ENCODE data around the gene FBXW9. TPM values are rescaled to one million over a fixed set of nuclear protein-coding genes. Genes with fewer than 3 reads are reported as not detected.

FBXW9 gene
- total and polyA plus RNA-seq, 2 experiments from 2014 or later, result 9.1 to 10.9 TPM

DNA sequence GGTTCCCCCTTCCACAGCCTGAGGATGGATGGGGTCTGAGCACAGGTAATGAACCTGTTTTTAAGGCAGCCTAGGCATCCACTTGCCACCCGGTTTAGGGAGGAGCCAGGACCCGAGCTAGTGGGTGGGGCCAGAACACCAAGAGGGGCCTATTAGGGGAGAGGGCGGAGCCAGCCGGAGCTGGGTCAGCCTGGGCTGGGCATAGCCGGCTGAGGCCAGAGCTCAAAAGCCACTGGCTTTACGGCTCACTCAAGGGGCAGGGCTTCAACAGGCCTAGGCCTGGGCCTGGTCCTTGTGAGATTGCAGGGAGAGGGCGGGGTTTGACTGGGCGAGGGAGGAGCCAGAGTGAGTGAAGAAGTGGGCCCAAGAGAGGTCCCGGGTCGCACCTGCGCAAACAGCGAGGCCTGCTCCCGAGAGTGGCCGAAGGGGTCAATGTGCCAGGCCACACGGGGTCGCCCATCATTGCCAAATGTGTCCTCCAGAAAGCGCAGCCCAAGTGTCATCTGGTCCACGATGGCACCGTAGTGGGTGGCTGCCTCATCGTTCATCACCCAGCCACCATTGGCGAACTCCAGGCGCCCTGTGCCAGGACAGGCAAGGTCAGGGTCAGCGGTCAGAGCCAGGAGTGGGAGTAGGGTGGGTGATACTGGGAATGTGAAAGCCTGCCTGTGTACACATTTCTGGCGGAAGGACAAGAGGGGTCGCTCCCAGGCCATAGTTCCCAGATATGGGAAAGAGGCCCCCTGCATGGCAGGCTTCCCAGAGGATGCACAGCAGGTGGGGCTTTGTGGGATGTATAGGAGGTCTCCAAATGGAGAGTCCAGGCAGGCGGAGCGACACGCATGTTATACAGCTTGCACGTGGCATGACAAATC lies 31.8 kb downstream of the FBXW9 start:
- TF ChIP-seq EZH2 (IDR thresholded peaks at IDR 0.05; ENCODE audit: borderline replicate concordance) (no peak), EZH2phosphoT487 (IDR thresholded peaks at IDR 0.05; ENCODE audit: low read depth, severe bottlenecking, unreplicated experiment) (no peak)
- TF ChIP-seq, protein P1, sequence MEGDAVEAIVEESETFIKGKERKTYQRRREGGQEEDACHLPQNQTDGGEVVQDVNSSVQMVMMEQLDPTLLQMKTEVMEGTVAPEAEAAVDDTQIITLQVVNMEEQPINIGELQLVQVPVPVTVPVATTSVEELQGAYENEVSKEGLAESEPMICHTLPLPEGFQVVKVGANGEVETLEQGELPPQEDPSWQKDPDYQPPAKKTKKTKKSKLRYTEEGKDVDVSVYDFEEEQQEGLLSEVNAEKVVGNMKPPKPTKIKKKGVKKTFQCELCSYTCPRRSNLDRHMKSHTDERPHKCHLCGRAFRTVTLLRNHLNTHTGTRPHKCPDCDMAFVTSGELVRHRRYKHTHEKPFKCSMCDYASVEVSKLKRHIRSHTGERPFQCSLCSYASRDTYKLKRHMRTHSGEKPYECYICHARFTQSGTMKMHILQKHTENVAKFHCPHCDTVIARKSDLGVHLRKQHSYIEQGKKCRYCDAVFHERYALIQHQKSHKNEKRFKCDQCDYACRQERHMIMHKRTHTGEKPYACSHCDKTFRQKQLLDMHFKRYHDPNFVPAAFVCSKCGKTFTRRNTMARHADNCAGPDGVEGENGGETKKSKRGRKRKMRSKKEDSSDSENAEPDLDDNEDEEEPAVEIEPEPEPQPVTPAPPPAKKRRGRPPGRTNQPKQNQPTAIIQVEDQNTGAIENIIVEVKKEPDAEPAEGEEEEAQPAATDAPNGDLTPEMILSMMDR (IDR thresholded peaks at IDR 0.05; ENCODE audit: poor library complexity), result no peak
- Histone ChIP-seq H2AFZ (no peak overlapping the region), H3K4me1 (ENCODE audit: insufficient read depth) (peaks cover 14% of the 10 kb centered on the region), H3K4me2 (no peak overlapping the region), H3K9me2 (replicated peaks; ENCODE audit: insufficient read depth) (no peaks in the 10 kb centered on the region), H3K36me3 (replicated peaks; ENCODE audit: insufficient read depth, low read depth) (no peaks in the 10 kb centered on the region), H3K79me2 (peaks cover 32% of the 10 kb centered on the region), H3K27me3 (no peaks in the 10 kb centered on the region), H3K27ac (no peak overlapping the region), H3K4me3 (no peak overlapping the region), H3K9me3 (ENCODE audit: low read depth) (no peaks in the 10 kb centered on the region), H4K20me1 (ENCODE audit: insufficient read depth, poor library complexity, severe bottlenecking) (no peaks in the 10 kb centered on the region)
- no peak for DNase-seq (ENCODE audit: low spot score)
- WGBS (ENCODE audit: low lambda C conversion rate, missing lambda C conversion rate), result 93% methylated on average over 29 of the region's 29 CpGs

DNA sequence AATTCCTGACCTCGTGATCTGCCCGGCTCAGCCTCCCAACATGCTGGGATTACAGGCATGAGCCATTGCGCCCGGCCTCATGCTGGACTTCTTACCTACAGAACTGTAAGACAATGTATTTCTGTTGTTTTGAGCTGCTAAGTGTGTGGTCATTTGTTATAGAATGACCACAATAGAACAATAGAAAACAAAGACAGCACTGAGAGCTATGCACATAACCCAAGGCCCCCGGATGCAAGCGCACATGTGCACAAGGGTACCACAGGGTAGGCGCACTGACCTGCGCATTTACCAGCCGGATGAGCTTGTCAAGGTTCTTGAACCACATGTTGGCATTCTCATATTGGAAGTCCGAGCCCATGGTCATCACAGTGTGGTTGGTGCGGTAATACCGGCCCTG lies 35.5 kb downstream of the FBXW9 start:
- Histone ChIP-seq H4K20me1 (ENCODE audit: insufficient read depth, poor library complexity, severe bottlenecking) (no peaks in the 10 kb centered on the region), H3K9me3 (ENCODE audit: low read depth) (no peaks in the 10 kb centered on the region), H3K4me1 (ENCODE audit: insufficient read depth) (no peaks in the 10 kb centered on the region), H2AFZ (no peak overlapping the region), H3K36me3 (replicated peaks; ENCODE audit: insufficient read depth, low read depth) (no peaks in the 10 kb centered on the region), H3K79me2 (peaks cover 6% of the 10 kb centered on the region), H3K27ac (no peak overlapping the region), H3K4me3 (no peak overlapping the region), H3K9me2 (replicated peaks; ENCODE audit: insufficient read depth) (no peaks in the 10 kb centered on the region), H3K4me2 (no peak overlapping the region), H3K27me3 (no peaks in the 10 kb centered on the region)
- no peak for TF ChIP-seq EZH2phosphoT487 (IDR thresholded peaks at IDR 0.05; ENCODE audit: low read depth, severe bottlenecking, unreplicated experiment)
- TF ChIP-seq, protein P1 (IDR thresholded peaks at IDR 0.05; ENCODE audit: poor library complexity), result no peak
- no peak for TF ChIP-seq EZH2 (IDR thresholded peaks at IDR 0.05; ENCODE audit: borderline replicate concordance)
- DNase-seq (ENCODE audit: low spot score), result no peak
- WGBS (ENCODE audit: low lambda C conversion rate, missing lambda C conversion rate), result 94% methylated on average over 12 of the region's 12 CpGs

DNA sequence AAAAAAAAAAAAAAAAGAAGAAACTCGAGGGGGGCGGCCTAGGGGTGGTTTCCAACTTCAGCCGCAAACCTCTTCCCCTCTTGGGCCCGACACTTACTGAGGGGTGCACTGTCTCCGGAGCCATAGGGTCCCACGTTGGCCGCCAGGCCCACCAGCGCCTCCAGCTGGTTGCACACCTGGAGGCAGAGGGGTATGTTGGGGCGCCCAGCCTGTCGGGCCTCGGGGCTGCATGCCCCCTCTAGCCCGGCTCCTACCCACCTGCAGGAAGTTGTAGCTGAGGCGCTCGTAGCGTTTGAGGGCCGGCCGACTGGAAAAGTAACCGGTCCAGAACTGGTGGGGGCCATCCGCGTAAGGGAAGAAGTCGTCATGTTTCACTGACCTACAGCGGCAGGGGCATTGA lies 38.5 kb downstream of the FBXW9 start:
- no peaks in the 10 kb centered on the region for H3K9me2 ChIP-seq (replicated peaks; ENCODE audit: insufficient read depth)
- no peak overlapping the region for H2AFZ ChIP-seq
- no peaks in the 10 kb centered on the region for H3K79me2 ChIP-seq
- no peaks in the 10 kb centered on the region for H4K20me1 ChIP-seq (ENCODE audit: insufficient read depth, poor library complexity, severe bottlenecking)
- H3K4me1 ChIP-seq (ENCODE audit: insufficient read depth), result no peaks in the 10 kb centered on the region
- H3K27me3 ChIP-seq, result no peaks in the 10 kb centered on the region
- no peak overlapping the region for H3K4me2 ChIP-seq
- no peak overlapping the region for H3K27ac ChIP-seq
- no peaks in the 10 kb centered on the region for H3K36me3 ChIP-seq (replicated peaks; ENCODE audit: insufficient read depth, low read depth)
- no peak overlapping the region for H3K4me3 ChIP-seq
- DNase-seq (ENCODE audit: low spot score), result no peak
- no peaks in the 10 kb centered on the region for H3K9me3 ChIP-seq (ENCODE audit: low read depth)
- no peak for TF ChIP-seq EZH2phosphoT487 (IDR thresholded peaks at IDR 0.05; ENCODE audit: low read depth, severe bottlenecking, unreplicated experiment)
- TF ChIP-seq EZH2 (IDR thresholded peaks at IDR 0.05; ENCODE audit: borderline replicate concordance), result no peak
- TF ChIP-seq, protein P1 (IDR thresholded peaks at IDR 0.05; ENCODE audit: poor library complexity), result no peak
- WGBS (ENCODE audit: low lambda C conversion rate, missing lambda C conversion rate), result over 99% methylated on average over 18 of the region's 22 CpGs

Data from hepatocyte (in vitro differentiated cells).